NCI-H2196 (cell line): ENCODE results near the gene ZNF462.
"Not testable (repeated sequence)": the region's sequence is repeated elsewhere in the genome, so short reads cannot be mapped to it uniquely, and the experiment has no call there.

ENCODE experiments used
- DNase-seq: peaks from one replicate; lab custom pipeline; 2025; ENCODE audit not compliant: unreplicated experiment; lab: John Stamatoyannopoulos, UW

The ZNF462 gene

GRCh38 chr9:106885451-106885850 lies 22.5 kb downstream of the ZNF462 start:
- no peak for DNase-seq

- no peak for DNase-seq
These were observed 23.4 kb downstream of the ZNF462 start for GRCh38 chr9:106886111-106887046.

GRCh38 chr9:106887066-106887465 lies 24.1 kb downstream of the ZNF462 start:
- DNase-seq, result no peak

GRCh38 chr9:106889061-106889590 lies 26.2 kb downstream of the ZNF462 start:
- DNase-seq, result no peak

DNA sequence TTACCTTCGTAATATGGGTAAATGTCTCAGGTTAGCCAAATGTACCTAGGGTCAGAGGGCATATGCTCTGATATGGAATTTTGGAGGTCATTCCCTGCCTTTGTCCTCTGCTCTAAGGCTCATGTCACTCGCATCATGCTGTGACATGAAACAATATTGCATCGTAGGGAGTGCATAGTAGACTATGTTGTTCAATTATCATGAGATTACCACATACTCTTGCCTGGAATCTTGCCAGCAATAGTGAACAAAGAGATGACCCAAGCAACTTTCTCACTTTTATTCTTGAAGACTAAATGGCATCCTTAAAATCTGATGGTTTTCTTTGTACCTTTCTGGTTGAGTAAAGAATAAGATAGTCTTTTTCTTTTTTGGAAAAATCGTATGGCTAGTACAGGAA lies 27.6 kb downstream of the ZNF462 start:
- no peak for DNase-seq

DNA sequence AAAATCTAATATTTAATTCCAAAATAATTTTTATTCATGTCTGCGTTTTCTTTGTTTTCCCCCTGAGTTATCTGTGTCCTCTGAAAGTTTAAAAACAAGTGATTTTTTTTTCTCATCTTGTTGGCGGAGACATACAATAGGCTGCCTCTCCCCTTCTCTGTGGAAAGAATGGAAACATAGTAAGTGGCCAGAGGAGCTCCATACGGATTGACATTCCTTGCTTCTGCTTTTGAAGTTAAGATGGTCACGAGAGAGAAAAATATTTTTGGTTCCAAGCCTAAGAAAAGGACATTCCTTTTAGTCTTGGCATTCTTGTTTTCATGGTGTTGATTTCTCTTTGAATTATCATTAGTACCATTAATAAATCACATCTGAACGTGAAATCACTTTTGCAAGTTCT lies 28.3 kb downstream of the ZNF462 start:
- DNase-seq, result no peak

- DNase-seq, result no peak
These were observed 29.7 kb downstream of the ZNF462 start for GRCh38 chr9:106892632-106893031.

GRCh38 chr9:106893088-106893487 lies 30.1 kb downstream of the ZNF462 start:
- DNase-seq, result no peak

DNA sequence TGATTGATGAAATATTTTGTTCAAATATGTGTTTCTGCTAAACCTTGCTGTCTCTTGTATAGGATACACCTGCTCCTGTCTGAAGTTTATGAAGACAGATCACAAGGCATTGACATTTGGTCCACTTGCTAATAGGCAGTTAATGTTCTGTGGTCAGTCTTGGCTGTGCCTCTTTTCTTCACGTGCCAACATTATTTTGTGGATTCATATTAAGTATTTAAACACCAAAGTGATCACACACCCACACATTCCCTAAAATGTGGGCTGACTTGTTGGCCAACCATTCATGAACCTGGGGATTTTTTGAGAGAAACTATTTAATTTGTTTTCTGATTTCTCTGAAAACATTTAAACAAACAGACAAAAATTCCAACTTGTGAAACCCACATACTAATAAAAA lies 33.7 kb downstream of the ZNF462 start:
- no peak for DNase-seq

DNA sequence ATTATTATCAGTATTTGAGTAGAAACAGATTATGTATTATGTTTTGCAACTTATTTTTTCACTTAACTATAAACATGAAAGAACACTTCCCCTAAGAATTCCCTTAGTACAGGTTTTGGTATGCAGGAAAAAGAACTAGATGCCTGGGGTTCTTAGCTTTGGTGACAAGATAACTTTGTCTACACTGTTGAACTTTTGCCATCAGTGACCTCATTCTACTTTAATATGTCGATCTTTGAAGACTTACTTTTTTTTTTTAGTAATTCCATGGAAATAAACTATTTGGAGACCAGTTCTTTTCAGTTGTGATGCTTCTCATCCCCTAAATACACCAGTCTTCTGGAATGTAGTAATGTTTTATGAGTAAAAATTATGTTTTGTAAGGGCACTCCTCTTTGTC lies 34.3 kb downstream of the ZNF462 start:
- DNase-seq, result no peak

DNA sequence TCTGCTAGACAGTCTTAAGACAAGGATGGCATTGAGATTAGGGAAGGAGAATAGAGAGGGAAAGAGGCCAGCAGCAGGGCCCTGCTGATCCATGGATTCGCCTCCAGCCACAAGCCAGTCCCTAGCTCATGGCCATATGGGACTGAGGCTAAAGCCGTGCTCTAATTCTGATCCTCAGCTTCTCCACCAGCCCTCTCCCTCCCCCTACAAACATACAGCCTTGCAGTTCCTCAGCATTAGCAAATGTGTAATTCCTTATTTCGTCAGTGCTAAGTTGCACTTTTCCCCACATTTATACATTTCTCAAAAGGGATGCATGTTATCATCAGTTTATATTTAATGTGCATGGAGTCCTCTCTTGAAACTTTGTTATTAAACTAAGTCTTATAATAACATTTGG lies 34.8 kb downstream of the ZNF462 start:
- no peak for DNase-seq

- not testable (repeated sequence) for DNase-seq
These were observed 37.6 kb downstream of the ZNF462 start for GRCh38 chr9:106900523-106900922.

DNA sequence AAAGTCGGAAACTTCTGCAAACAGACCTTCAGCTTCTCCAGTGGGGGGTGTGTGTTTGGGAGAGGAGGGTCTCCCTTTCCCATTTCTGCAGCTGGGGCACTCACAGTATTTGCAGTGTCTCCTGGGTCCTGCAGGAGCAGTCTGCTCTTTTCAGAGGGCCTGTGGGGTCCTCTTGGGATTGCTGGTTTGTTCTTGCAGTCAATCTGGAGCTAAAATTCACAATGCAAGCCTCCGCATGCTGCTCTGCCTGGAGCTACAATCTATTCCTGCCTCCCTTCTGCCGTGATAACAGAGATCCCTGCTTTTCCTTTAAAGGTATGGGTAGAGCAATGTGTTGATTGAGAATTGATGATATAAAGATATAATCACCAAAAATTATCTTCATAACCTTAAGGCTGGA lies 43.2 kb downstream of the ZNF462 start:
- DNase-seq, result no peak

- no peak for DNase-seq
These were observed 49.0 kb downstream of the ZNF462 start for GRCh38 chr9:106911951-106912350.

DNA sequence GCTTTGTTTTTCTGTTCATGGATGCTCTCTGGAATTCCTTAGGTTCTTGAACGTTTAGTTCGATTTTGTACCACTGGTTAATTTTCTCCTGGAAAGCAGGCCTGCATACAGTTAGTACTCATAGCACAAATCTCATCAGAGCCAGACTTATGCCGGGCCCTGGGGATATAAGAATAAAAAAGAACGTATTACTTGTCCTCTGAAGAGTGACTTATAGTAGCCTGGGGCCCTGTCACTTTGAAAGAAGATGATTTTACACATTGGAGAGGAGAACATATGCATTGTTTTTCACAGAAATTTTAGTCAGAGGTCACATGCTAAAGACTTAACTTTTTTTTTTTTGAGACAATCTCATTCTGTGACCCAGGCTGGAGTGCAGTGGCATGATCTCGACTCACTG lies 50.3 kb downstream of the ZNF462 start:
- no peak for DNase-seq

DNA sequence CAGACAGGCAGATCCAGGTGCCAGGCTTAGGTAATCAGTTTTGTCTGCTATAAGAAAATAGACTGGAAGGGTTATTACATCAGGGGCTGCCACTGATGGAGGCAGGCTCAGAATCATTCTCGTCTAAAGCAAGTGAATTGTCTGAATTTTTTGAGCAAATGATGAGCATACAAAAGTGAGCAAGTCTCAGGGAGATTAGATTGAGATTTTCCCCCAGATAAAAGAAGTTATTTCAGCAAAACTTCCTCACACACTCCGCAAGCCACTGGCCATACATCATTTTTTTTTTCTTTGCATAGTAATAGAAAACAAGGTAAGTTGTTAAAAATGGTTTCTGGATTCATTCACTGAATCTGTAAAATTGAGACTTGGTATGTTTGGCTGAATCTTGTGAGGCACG lies 52.9 kb downstream of the ZNF462 start:
- no peak for DNase-seq

DNA sequence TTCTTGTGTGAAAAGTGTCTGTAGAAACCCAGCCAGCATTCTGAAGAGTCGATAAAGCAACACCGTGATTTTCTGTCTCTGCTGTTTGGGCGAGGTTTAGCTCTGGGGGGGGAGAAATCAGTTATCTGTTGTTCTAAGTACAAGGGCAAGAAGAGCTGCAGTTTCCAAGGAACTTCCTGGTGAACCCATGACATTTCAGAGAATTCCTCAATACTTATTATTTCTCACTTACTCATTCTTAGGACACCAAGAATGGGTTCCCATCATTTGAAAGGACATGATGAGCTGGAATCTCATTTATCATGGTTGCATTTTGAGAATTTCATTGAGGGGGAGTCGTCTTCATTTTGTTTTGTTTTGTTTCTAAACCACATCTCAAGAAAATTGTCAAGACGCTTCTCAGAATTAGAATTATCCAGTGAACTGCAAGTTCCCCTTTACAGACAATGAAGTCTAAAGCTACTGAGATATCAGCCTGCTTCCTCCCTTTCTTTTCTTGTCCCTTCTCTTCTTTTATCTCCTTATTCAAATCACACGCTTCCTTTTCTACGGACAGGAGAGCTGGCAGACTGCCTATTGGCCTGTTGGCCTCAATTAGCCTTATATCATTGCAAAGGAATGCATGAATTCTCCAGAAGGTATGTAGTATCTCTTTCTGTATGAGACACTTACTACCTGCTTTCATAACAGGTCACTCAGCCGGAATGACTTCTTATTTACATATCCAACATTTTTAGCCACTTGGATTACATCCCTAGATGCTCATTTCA lies 53.7 kb downstream of the ZNF462 start:
- DNase-seq, result no peak

- DNase-seq, result no peak
These were observed 56.0 kb downstream of the ZNF462 start for GRCh38 chr9:106918825-106919509.

DNA sequence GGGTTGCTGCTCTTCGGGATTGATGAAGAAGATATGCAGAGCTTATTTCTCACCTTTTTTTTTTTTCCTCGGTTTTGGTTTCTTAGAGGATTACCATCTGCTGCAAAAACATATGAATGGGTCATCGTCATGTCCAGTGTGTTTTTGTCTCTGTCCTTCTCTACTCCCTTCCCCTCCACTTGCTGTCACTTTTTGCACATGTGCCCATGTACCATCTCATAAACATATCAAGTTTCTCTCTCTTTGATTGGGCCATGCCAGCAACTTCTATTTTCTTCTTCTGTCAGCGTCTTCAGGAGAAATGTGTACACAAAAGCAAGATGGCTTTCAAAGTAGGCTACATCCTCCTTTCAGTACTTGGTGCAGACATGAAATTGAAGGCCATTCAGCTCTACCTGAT lies 57.1 kb downstream of the ZNF462 start:
- no peak for DNase-seq

- no peak for DNase-seq
These were observed 57.8 kb downstream of the ZNF462 start for GRCh38 chr9:106920701-106921283.

DNA sequence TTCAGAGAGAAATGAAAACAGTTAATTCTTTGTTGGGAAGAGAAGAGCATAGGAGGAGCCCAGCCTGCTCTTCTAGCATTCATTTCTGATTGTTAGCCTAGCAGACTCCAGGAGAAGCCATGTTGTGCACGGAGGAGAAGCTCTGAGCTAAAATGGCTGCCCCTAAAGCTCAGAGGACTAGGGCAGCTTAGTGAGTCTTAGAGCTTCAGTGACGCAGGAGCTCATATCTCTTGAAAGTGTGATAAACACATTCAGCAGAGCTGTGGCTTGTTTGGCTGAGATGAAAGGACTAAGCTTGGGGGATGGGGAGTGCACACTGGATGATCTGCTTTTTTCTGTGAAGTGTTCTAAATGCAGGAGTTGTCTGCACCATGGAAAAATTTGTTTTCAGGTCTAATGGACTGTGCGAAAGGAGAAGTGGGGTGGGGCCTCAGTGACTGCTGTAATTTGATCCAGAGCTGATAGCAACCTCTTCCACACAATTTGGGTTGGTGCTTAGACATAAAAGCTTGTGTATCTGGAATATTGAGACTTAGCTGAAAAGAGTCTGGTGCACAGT lies 58.5 kb downstream of the ZNF462 start:
- no peak for DNase-seq
